Measurements from ENCODE around the gene TAB2. TPM values are rescaled to one million over a fixed set of nuclear protein-coding genes. Genes with fewer than 3 reads are reported as not detected.
"Not testable (repeated sequence)": the region's sequence is repeated elsewhere in the genome, so short reads cannot be mapped to it uniquely, and the experiment has no call there.

TAB2 gene
- total RNA-seq, 1 donor from 2014 or later = 17.7 TPM

GRCh38 chr6:149313070-149313469, 4.4 kb upstream of the TAB2 start:
- DNase-seq (ENCODE audit: low read depth, low spot score) = no peak

GRCh38 chr6:149313861-149314260, 3.7 kb upstream of the TAB2 start:
- no peak for DNase-seq (ENCODE audit: low read depth, low spot score)

GRCh38 chr6:149314325-149314905, 3.1 kb upstream of the TAB2 start:
- no peak for DNase-seq (ENCODE audit: low read depth, low spot score)

GRCh38 chr6:149316108-149316727, 1.3 kb upstream of the TAB2 start:
- no peak for DNase-seq (ENCODE audit: low read depth, low spot score)

GRCh38 chr6:149316740-149317643, 520 bp upstream of the TAB2 start:
- DNase-seq (ENCODE audit: low read depth, low spot score) = peak; percentile 63

GRCh38 chr6:149318581-149319286, 1.2 kb downstream of the TAB2 start:
- no peak for DNase-seq (ENCODE audit: low read depth, low spot score)

GRCh38 chr6:149319422-149319821, 1.9 kb downstream of the TAB2 start:
- DNase-seq (ENCODE audit: low read depth, low spot score) = no peak

- not testable (repeated sequence) for DNase-seq (ENCODE audit: low read depth, low spot score)
These were observed 2.5 kb downstream of the TAB2 start for GRCh38 chr6:149320016-149320415.

GRCh38 chr6:149320796-149321195, 3.3 kb downstream of the TAB2 start:
- DNase-seq (ENCODE audit: low read depth, low spot score) = no peak

- no peak for DNase-seq (ENCODE audit: low read depth, low spot score)
These were observed 5.8 kb downstream of the TAB2 start for GRCh38 chr6:149323353-149323752.

- no peak for DNase-seq (ENCODE audit: low read depth, low spot score)
These were observed 6.4 kb downstream of the TAB2 start for GRCh38 chr6:149323925-149324324.

GRCh38 chr6:149324428-149324827, 6.9 kb downstream of the TAB2 start:
- no peak for DNase-seq (ENCODE audit: low read depth, low spot score)

- no peak for DNase-seq (ENCODE audit: low read depth, low spot score)
These were observed 8.2 kb downstream of the TAB2 start for GRCh38 chr6:149325648-149326236.

- DNase-seq (ENCODE audit: low read depth, low spot score) = no peak
These were observed 10.1 kb downstream of the TAB2 start for GRCh38 chr6:149327638-149328037.

GRCh38 chr6:149328083-149328482, 10.6 kb downstream of the TAB2 start:
- no peak for DNase-seq (ENCODE audit: low read depth, low spot score)

- no peak for DNase-seq (ENCODE audit: low read depth, low spot score)
These were observed 12.0 kb downstream of the TAB2 start for GRCh38 chr6:149329529-149329928.

GRCh38 chr6:149330133-149330532, 12.6 kb downstream of the TAB2 start:
- no peak for DNase-seq (ENCODE audit: low read depth, low spot score)

GRCh38 chr6:149331043-149331807, 13.7 kb downstream of the TAB2 start:
- DNase-seq (ENCODE audit: low read depth, low spot score) = no peak

GRCh38 chr6:149331871-149332270, 14.4 kb downstream of the TAB2 start:
- no peak for DNase-seq (ENCODE audit: low read depth, low spot score)

- DNase-seq (ENCODE audit: low read depth, low spot score) = no peak
These were observed 15.2 kb downstream of the TAB2 start for GRCh38 chr6:149332602-149333265.
